ENCODE measurements around the gene TULP3.
"Not testable (repeated sequence)": the region's sequence is repeated elsewhere in the genome, so short reads cannot be mapped to it uniquely, and the experiment has no call there.

TULP3 gene

GRCh38 chr12:2860170-2860569 lies 30.5 kb upstream of the TULP3 start:
- no peak for TF ChIP-seq CTCF (IDR thresholded peaks at IDR 0.05; ENCODE audit: extremely low read depth, missing control alignments)
- DNase-seq (ENCODE audit: low spot score) = no peak

GRCh38 chr12:2862876-2863275 lies 27.8 kb upstream of the TULP3 start:
- DNase-seq (ENCODE audit: low spot score) = no peak
- TF ChIP-seq CTCF (IDR thresholded peaks at IDR 0.05; ENCODE audit: extremely low read depth, missing control alignments) = no peak

GRCh38 chr12:2863402-2863801 lies 27.3 kb upstream of the TULP3 start:
- not testable (repeated sequence) for DNase-seq (ENCODE audit: low spot score)

- TF ChIP-seq CTCF (IDR thresholded peaks at IDR 0.05; ENCODE audit: extremely low read depth, missing control alignments) = no peak
- DNase-seq (ENCODE audit: low spot score) = no peak
These were observed 26.5 kb upstream of the TULP3 start for GRCh38 chr12:2864198-2864597.

GRCh38 chr12:2868986-2869632 lies 21.6 kb upstream of the TULP3 start:
- DNase-seq (ENCODE audit: low spot score) = not testable (repeated sequence)

GRCh38 chr12:2876431-2877046 lies 14.2 kb upstream of the TULP3 start:
- TF ChIP-seq CTCF (IDR thresholded peaks at IDR 0.05; ENCODE audit: extremely low read depth, missing control alignments) = no peak

GRCh38 chr12:2877047-2877952 lies 13.4 kb upstream of the TULP3 start, which contains the start of the genes FOXM1 and RHNO1:
Gene FOXM1, minus strand, starts transcription at chr12:2877174. Its CDS starts 2,696 bp downstream, at chr12:2874478.
Gene RHNO1, plus strand, starts transcription at chr12:2877223. Its CDS starts 8,144 bp downstream, at chr12:2885367.
- DNase-seq (ENCODE audit: low spot score) = peak; percentile 97
- no peak for TF ChIP-seq CTCF (IDR thresholded peaks at IDR 0.05; ENCODE audit: extremely low read depth, missing control alignments)

More at GRCh38 chr12:2876431-2877046, 14.2 kb upstream of the TULP3 start:
- peak; percentile 46 for DNase-seq (ENCODE audit: low spot score)

Data from GM20000 (cell line).